AML-193 (cell line): Measurements from ENCODE around the gene CLSTN1.
"Not testable (repeated sequence)": the region's sequence is repeated elsewhere in the genome, so short reads cannot be mapped to it uniquely, and the experiment has no call there.

Source experiments
- DNase-seq, 2 experiments: peaks; one replicate each; lab custom pipeline; 2025; lab: John Stamatoyannopoulos, UW

Gene CLSTN1

GRCh38 chr1:9714257-9714718 is 109.5 kb downstream of the CLSTN1 start:
- no peak for DNase-seq

GRCh38 chr1:9712767-9713166 is 111.0 kb downstream of the CLSTN1 start:
- not testable (repeated sequence) for DNase-seq

- no peak for DNase-seq
Measured at GRCh38 chr1:9711466-9712020, 112.2 kb downstream of the CLSTN1 start.

GRCh38 chr1:9710037-9710436 is 113.7 kb downstream of the CLSTN1 start:
- DNase-seq: no peak

GRCh38 chr1:9706178-9706577 is 117.6 kb downstream of the CLSTN1 start:
- no peak for DNase-seq

- no peak for DNase-seq
Measured at GRCh38 chr1:9705337-9706093, 118.2 kb downstream of the CLSTN1 start.

GRCh38 chr1:9703681-9704080 is 120.1 kb downstream of the CLSTN1 start:
- DNase-seq: no peak

- DNase-seq: no peak
Measured at GRCh38 chr1:9703165-9703509, 120.6 kb downstream of the CLSTN1 start.

- DNase-seq: no peak
Measured at GRCh38 chr1:9701665-9702064, 122.1 kb downstream of the CLSTN1 start.

- no peak for DNase-seq
Measured at GRCh38 chr1:9700340-9700739, 123.4 kb downstream of the CLSTN1 start.

GRCh38 chr1:9699361-9699760 is 124.4 kb downstream of the CLSTN1 start:
- DNase-seq: no peak

- DNase-seq: no peak
Measured at GRCh38 chr1:9696793-9697192, 127.0 kb downstream of the CLSTN1 start.

GRCh38 chr1:9691691-9692090 is 132.1 kb downstream of the CLSTN1 start:
- DNase-seq: no peak

GRCh38 chr1:9691108-9691445 is 132.7 kb downstream of the CLSTN1 start:
- no peak for DNase-seq

- no peak for DNase-seq
Measured at GRCh38 chr1:9690440-9691107, 133.2 kb downstream of the CLSTN1 start.

GRCh38 chr1:9689971-9690381 is 133.8 kb downstream of the CLSTN1 start:
- no peak for DNase-seq

- DNase-seq: no peak
Measured at GRCh38 chr1:9689011-9689706, 134.6 kb downstream of the CLSTN1 start.

GRCh38 chr1:9688599-9688998 is 135.2 kb downstream of the CLSTN1 start:
- DNase-seq: no peak

GRCh38 chr1:9687874-9688582 is 135.7 kb downstream of the CLSTN1 start:
- no peak for DNase-seq

- no peak for DNase-seq
Measured at GRCh38 chr1:9687120-9687873, 136.5 kb downstream of the CLSTN1 start.

- peak; percentile 28 to 47 for DNase-seq
Measured at GRCh38 chr1:9684801-9685200, 139.0 kb downstream of the CLSTN1 start.
